GM03348 (cell line): ENCODE data around the gene TTC21A.

Source experiments
- DNase-seq: peaks from one replicate; pipeline ENCODE4 v3.0.0; 2012; ENCODE audit warnings: low spot score

The TTC21A gene

GRCh38 chr3:39181408-39182335 lies 74.2 kb downstream of the TTC21A start:
- no peak for DNase-seq

GRCh38 chr3:39183211-39184080 lies 76.0 kb downstream of the TTC21A start:
- DNase-seq: no peak

- no peak for DNase-seq
Measured at GRCh38 chr3:39184081-39184967, 76.8 kb downstream of the TTC21A start.

- no peak for DNase-seq
Measured at GRCh38 chr3:39184968-39185285, 77.4 kb downstream of the TTC21A start.

- DNase-seq: no peak
Measured at GRCh38 chr3:39185326-39185958, 78.0 kb downstream of the TTC21A start.

- no peak for DNase-seq
Measured at GRCh38 chr3:39185959-39186691, 78.6 kb downstream of the TTC21A start.

GRCh38 chr3:39186692-39187151 lies 79.2 kb downstream of the TTC21A start:
- no peak for DNase-seq

GRCh38 chr3:39187372-39188155 lies 80.1 kb downstream of the TTC21A start:
- no peak for DNase-seq
